HCT116 (cell line): Measurements from ENCODE around the gene MGST3. TPM values are rescaled to one million over a fixed set of nuclear protein-coding genes. Genes with fewer than 3 reads are reported as not detected.

Source experiments
- ATAC-seq: fragments of 200-7000 bp; cut with Tn5 transposase; 2 replicates; pipeline ENCODE4 v1.9.1; 2020; ENCODE audit warnings: mild to moderate bottlenecking, moderate library complexity
- BruUV-seq: library from RNA; stranded (reverse); fragments of 400-500 nt; replicated peaks from 2 replicates; lab custom pipeline; 2021; lab: Mats Ljungman, UMichigan
- CTCF ChIA-PET: fragments of 300-600 bp; sonication (Branson Sonifier 250); formaldehyde crosslinking; loops from one replicate; lab custom pipeline; 2021; ENCODE audit warnings: antibody characterized with exemption; lab: Charles Lee
- POLR2A ChIA-PET: fragments of 300-600, 350-600 bp; sonication (Branson Sonifier 250); formaldehyde crosslinking; loops from one replicate; lab custom pipeline; 2021; ENCODE audit warnings: antibody characterized with exemption; lab: Charles Lee
- RAD21 ChIA-PET, 2 experiments: fragments of 300-600 bp; sonication (Branson Sonifier 250); formaldehyde crosslinking; loops; one replicate each; lab custom pipeline; 2023; ENCODE audit warnings: low total read pairs in 2 of 2; ENCODE audit not compliant: uncharacterized antibody in 2 of 2, unreplicated experiment in 2 of 2, low non-redundant PET in 1 of 2; lab: Charles Lee
- DNase-seq: peaks from one replicate; pipeline ENCODE4 v3.0.0-alpha.2; 2010; ENCODE audit warnings: low read depth, low spot score
- H2AFZ ChIP-seq: fragments of 200-600 bp; shearing (Covaris generic), sonication (generic); 2 replicates; pipeline ENCODE4 v1.6.1; 2017; ENCODE audit warnings: low read depth, mixed run types, mixed read lengths, antibody characterized with exemption, low read length; ENCODE audit not compliant: poor library complexity, severe bottlenecking
- H3K27ac ChIP-seq: 2 replicates; pipeline ENCODE4 v1.5.1; 2012; ENCODE audit warnings: low read depth, low read length
- H3K27me3 ChIP-seq: fragments of 200-600 bp; sonication (generic); 2 replicates; pipeline ENCODE4 v1.6.1; 2016; ENCODE audit warnings: mixed run types, low read length, mixed read lengths; ENCODE audit not compliant: insufficient read depth
- H3K36me3 ChIP-seq, 2 experiments: fragments of 200-500 bp in 1 of 2; fragments of 200-600 bp in 1 of 2; sonication (Bioruptor generic) in 1 of 2; sonication (generic) in 1 of 2; 2 replicates each; pipeline versions ENCODE4 v1.5.1 to v1.6.1; 2014 to 2016; ENCODE audit warnings: low read length in 2 of 2, inconsistent platforms in 1 of 2, mixed read lengths in 1 of 2, mixed run types in 1 of 2; ENCODE audit not compliant: insufficient read depth in 2 of 2, control insufficient read depth in 1 of 2
- H3K4me1 ChIP-seq, 2 experiments: fragments of 200-600 bp in 1 of 2; sonication (generic) in 1 of 2; 2 replicates each; pipeline versions ENCODE4 v1.5.1 to v1.6.1; 2012 to 2017; ENCODE audit warnings: low read length in 2 of 2, inconsistent platforms in 1 of 2, mild to moderate bottlenecking in 1 of 2, mixed read lengths in 1 of 2, mixed run types in 1 of 2, moderate library complexity in 1 of 2; ENCODE audit not compliant: insufficient read depth in 2 of 2, control insufficient read depth in 1 of 2
- H3K4me2 ChIP-seq: fragments of 200-600 bp; sonication (generic); 2 replicates; pipeline ENCODE4 v1.6.1; 2017; ENCODE audit warnings: mixed run types, low read length, mixed read lengths
- H3K4me3 ChIP-seq, 2 experiments: fragments of 200-600 bp in 1 of 2; sonication (generic) in 1 of 2; replicated peaks in 1 of 2; 2 replicates each; pipeline ENCODE4 v1.5.1; 2011 to 2016; ENCODE audit warnings: low read length in 2 of 2, control low read depth in 1 of 2, low read depth in 1 of 2, mild to moderate bottlenecking in 1 of 2, mixed read lengths in 1 of 2, mixed run types in 1 of 2
- H3K79me2 ChIP-seq: fragments of 200-600 bp; sonication (generic); 2 replicates; pipeline ENCODE4 v1.6.1; 2017; ENCODE audit warnings: mild to moderate bottlenecking, mixed run types, low read length, moderate library complexity, mixed read lengths; ENCODE audit not compliant: insufficient read depth
- H3K9ac ChIP-seq: fragments of 200-600 bp; sonication (generic); 2 replicates; pipeline ENCODE4 v1.6.1; 2016; ENCODE audit warnings: low read length, mixed read lengths
- H3K9me2 ChIP-seq: fragments of 200-600 bp; sonication (generic), shearing (Covaris generic); 2 replicates; pipeline ENCODE4 v1.6.1; 2017; ENCODE audit warnings: mixed run types, mild to moderate bottlenecking, moderate library complexity; ENCODE audit not compliant: insufficient read depth
- H3K9me3 ChIP-seq, 2 experiments: fragments of 200-500 bp in 1 of 2; fragments of 200-600 bp in 1 of 2; sonication (Bioruptor generic) in 1 of 2; sonication (generic) in 1 of 2; 2 replicates each; pipeline ENCODE4 v1.6.1; 2014 to 2017; ENCODE audit warnings: low read length in 2 of 2, mixed read lengths in 2 of 2, inconsistent platforms in 1 of 2, low read depth in 1 of 2, mild to moderate bottlenecking in 1 of 2, mixed run types in 1 of 2, moderate library complexity in 1 of 2; ENCODE audit not compliant: control insufficient read depth in 1 of 2, insufficient read depth in 1 of 2
- H4K20me1 ChIP-seq: fragments of 200-600 bp; sonication (generic), shearing (Covaris generic); 2 replicates; pipeline ENCODE4 v1.6.1; 2017; ENCODE audit warnings: mixed run types, mild to moderate bottlenecking, moderate library complexity; ENCODE audit not compliant: insufficient read depth
- ATF3 ChIP-seq: IDR thresholded peaks from 2 replicates; pipeline ENCODE4 v1.6.1; 2012
- CBX3 ChIP-seq: IDR thresholded peaks from 2 replicates; pipeline ENCODE4 v1.6.1; 2012; ENCODE audit warnings: low read depth
- CEBPB ChIP-seq: IDR thresholded peaks from 2 replicates; pipeline ENCODE4 v1.6.1; 2012; ENCODE audit warnings: low read depth
- CTCF ChIP-seq, 3 experiments: fragments of 200-600 bp in 1 of 3; sonication (generic) in 1 of 3; IDR thresholded peaks in 2 of 3; conservative IDR thresholded peaks in 1 of 3; 2 replicates each; pipeline ENCODE4 v1.5.1; 2012 to 2017; ENCODE audit warnings: low read depth in 2 of 3, low read length in 2 of 3, antibody characterized with exemption in 1 of 3, borderline replicate concordance in 1 of 3, control low read depth in 1 of 3, mild to moderate bottlenecking in 1 of 3, mixed read lengths in 1 of 3, mixed run types in 1 of 3, moderate library complexity in 1 of 3; ENCODE audit not compliant: insufficient read depth in 1 of 3
- EGR1 ChIP-seq: IDR thresholded peaks from 2 replicates; pipeline ENCODE4 v1.6.1; 2012; ENCODE audit warnings: low read depth
- ELF1 ChIP-seq: IDR thresholded peaks from 2 replicates; pipeline ENCODE4 v1.6.1; 2012; ENCODE audit warnings: low read depth, borderline replicate concordance
- EZH2 ChIP-seq: fragments of 200-600 bp; sonication (generic); IDR thresholded peaks from 2 replicates; pipeline ENCODE4 v1.6.1; 2017; ENCODE audit warnings: antibody characterized with exemption, mixed run types
- EZH2phosphoT487 ChIP-seq: fragments of 200-600 bp; IDR thresholded peaks from 2 replicates; pipeline ENCODE4 v1.6.1; 2018; ENCODE audit warnings: antibody characterized with exemption, borderline replicate concordance
- FOSL1 ChIP-seq: IDR thresholded peaks from 2 replicates; pipeline ENCODE4 v1.6.1; 2012; ENCODE audit warnings: low read depth
- POLR2A ChIP-seq: IDR thresholded peaks from 2 replicates; pipeline ENCODE4 v1.7.0; 2011; ENCODE audit warnings: borderline replicate concordance; ENCODE audit not compliant: insufficient read depth, insufficient read length; ENCODE audit errors: extremely low read depth
- RAD21 ChIP-seq: IDR thresholded peaks from 2 replicates; pipeline ENCODE4 v1.6.1; 2012; ENCODE audit warnings: low read depth, mild to moderate bottlenecking
- SIN3A ChIP-seq: IDR thresholded peaks from 2 replicates; pipeline ENCODE4 v1.6.1; 2012; ENCODE audit warnings: low read depth
- SP1 ChIP-seq: IDR thresholded peaks from 2 replicates; pipeline ENCODE4 v1.6.1; 2012; ENCODE audit warnings: low read depth
- SRF ChIP-seq: IDR thresholded peaks from 2 replicates; pipeline ENCODE4 v1.6.1; 2012; ENCODE audit warnings: low read depth
- YY1 ChIP-seq: IDR thresholded peaks from 2 replicates; pipeline ENCODE4 v1.6.1; 2011; ENCODE audit warnings: low read length, low read depth, moderate library complexity, mild to moderate bottlenecking; ENCODE audit not compliant: insufficient replicate concordance; ENCODE audit errors: extremely low read depth
- ZFX ChIP-seq: fragments of 450-650 bp; IDR thresholded peaks from 2 replicates; pipeline ENCODE4 v1.6.1; 2017
- ZNF274 ChIP-seq: fragments of 200-500 bp; sonication (Bioruptor generic); IDR thresholded peaks from 2 replicates; pipeline ENCODE4 v1.6.1; 2014; ENCODE audit warnings: mild to moderate bottlenecking, low read depth, low read length, inconsistent platforms
- intact Hi-C: fragments of 100-400 bp; cut with micrococcal nuclease; formaldehyde crosslinking; loops from 2 replicates; pipeline ENCODE4 v1.10.0; 2022
- total RNA-seq: library from RNA; stranded (reverse); gene quantifications from one replicate; pipeline ENCODE4 v1.2.1, GENCODE V29; 2021; ENCODE audit not compliant: unreplicated experiment
- TF ChIP-seq, protein P1 (sequence below): IDR thresholded peaks from 2 replicates; pipeline ENCODE4 v1.6.1; 2012; ENCODE audit warnings: low read depth
- TF ChIP-seq, protein P2 (sequence below): IDR thresholded peaks from 2 replicates; pipeline ENCODE4 v1.6.1; 2012

The MGST3 gene
- total RNA-seq, 1 experiment from 2014 or later: 93.7 TPM

DNA sequence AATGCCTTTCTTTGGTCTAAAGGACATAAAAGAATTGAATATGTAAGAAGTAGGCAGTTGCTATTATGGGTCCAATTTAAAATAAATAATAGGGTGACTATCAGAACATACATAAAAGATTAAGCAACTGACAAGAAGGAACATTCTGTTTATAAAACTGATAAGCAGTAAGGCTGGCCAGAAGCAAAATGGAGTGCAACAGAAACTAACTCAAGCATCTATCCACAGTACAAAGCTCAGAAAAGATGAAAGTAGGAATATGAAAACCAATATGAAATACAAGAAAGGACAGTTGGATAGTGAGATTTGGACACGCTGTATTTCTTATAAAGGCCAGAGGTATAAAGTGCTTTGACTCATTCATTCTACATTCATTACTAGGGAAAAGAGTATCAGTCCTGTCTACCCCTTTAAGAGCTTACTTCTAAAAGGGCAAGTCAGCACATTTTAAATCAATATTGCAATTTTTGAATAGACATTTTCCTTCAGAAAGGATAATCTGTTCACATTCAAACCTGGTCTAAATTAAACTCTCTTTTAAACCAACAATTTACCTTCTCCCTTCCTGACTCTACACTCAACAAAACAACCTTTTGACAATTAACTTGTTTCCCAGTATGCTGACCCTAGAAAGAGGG lies 52.9 kb downstream of the MGST3 start:
- no peak overlapping the region for H2AFZ ChIP-seq
- no peaks in the 10 kb centered on the region for H3K27me3 ChIP-seq
- TF ChIP-seq ZFX (no peak), SIN3A (no peak), FOSL1 (no peak), POLR2A (no peak), EZH2phosphoT487 (no peak), SRF (no peak), EGR1 (no peak), ELF1 (no peak), CBX3 (no peak), SP1 (no peak), ZNF274 (no peak), EZH2 (no peak), CTCF (IDR thresholded peaks at IDR 0.05 in 2 of 3, conservative IDR thresholded peaks at IDR 0.05 in 1 of 3; ENCODE audit: borderline replicate concordance in 1 of 3, insufficient read depth in 1 of 3, low read depth in 2 of 3, low read length in 2 of 3) (no peak), ATF3 (no peak), RAD21 (no peak), CEBPB (no peak), YY1 (no peak)
- TF ChIP-seq, protein P1, sequence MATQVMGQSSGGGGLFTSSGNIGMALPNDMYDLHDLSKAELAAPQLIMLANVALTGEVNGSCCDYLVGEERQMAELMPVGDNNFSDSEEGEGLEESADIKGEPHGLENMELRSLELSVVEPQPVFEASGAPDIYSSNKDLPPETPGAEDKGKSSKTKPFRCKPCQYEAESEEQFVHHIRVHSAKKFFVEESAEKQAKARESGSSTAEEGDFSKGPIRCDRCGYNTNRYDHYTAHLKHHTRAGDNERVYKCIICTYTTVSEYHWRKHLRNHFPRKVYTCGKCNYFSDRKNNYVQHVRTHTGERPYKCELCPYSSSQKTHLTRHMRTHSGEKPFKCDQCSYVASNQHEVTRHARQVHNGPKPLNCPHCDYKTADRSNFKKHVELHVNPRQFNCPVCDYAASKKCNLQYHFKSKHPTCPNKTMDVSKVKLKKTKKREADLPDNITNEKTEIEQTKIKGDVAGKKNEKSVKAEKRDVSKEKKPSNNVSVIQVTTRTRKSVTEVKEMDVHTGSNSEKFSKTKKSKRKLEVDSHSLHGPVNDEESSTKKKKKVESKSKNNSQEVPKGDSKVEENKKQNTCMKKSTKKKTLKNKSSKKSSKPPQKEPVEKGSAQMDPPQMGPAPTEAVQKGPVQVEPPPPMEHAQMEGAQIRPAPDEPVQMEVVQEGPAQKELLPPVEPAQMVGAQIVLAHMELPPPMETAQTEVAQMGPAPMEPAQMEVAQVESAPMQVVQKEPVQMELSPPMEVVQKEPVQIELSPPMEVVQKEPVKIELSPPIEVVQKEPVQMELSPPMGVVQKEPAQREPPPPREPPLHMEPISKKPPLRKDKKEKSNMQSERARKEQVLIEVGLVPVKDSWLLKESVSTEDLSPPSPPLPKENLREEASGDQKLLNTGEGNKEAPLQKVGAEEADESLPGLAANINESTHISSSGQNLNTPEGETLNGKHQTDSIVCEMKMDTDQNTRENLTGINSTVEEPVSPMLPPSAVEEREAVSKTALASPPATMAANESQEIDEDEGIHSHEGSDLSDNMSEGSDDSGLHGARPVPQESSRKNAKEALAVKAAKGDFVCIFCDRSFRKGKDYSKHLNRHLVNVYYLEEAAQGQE: no peak
- TF ChIP-seq, protein P2, sequence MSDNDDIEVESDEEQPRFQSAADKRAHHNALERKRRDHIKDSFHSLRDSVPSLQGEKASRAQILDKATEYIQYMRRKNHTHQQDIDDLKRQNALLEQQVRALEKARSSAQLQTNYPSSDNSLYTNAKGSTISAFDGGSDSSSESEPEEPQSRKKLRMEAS: no peak
- TF ChIP-seq, all 23 proteins: peak for 0
- Histone ChIP-seq H3K9ac (no peak overlapping the region), H3K4me2 (no peak overlapping the region), H3K9me3 (no peaks in the 10 kb centered on the region), H4K20me1 (peaks cover 5% of the 10 kb centered on the region; the same call in 1 of the 2 replicates), H3K4me3 (no peak overlapping the region), H3K36me3 (peaks cover 5 to 26% of the 10 kb centered on the region in 2 experiments; a peak in 3 of 4 replicates), H3K4me1 (no peaks in the 10 kb centered on the region), H3K79me2 (peaks cover 40% of the 10 kb centered on the region), H3K27ac (no peak overlapping the region), H3K9me2 (no peaks in the 10 kb centered on the region)
- RAD21 ChIA-PET: no interaction called here
- CTCF ChIA-PET: interaction anchor here (1.8 kb wide), 1 partner anchor 14 kb away, joined by 6 read pairs; the partner anchor contains the start of gene ALDH9A1
- DNase-seq (no peak), ATAC-seq (no peak)
- no TSS peak for BruUV-seq
- intact Hi-C loops: no loop called here
- POLR2A ChIA-PET: interaction anchor here (0.6 kb wide), 1 partner anchor 85 kb away, joined by 3 read pairs; no protein-coding TSS in a partner anchor
